WTC11 (cell line): ENCODE results near the gene DTNBP1. TPM values are rescaled to one million over a fixed set of nuclear protein-coding genes. Genes with fewer than 3 reads are reported as not detected.

Source experiments
- ATAC-seq: fragments of 200-7000 bp; cut with Tn5 transposase; 2 replicates; pipeline ENCODE4 v1.10.0; 2021; ENCODE audit warnings: mild to moderate bottlenecking, moderate library complexity
- CTCF ChIA-PET: fragments of 300-600 bp; sonication (Branson Sonifier 250); formaldehyde crosslinking; loops from one replicate; lab custom pipeline; 2021; ENCODE audit warnings: antibody characterized with exemption; lab: Charles Lee
- POLR2A ChIA-PET: fragments of 350-600 bp; sonication (Branson Sonifier 250); formaldehyde crosslinking; loops from one replicate; lab custom pipeline; 2021; ENCODE audit warnings: antibody characterized with exemption; lab: Charles Lee
- DNase-seq: peaks from one replicate; pipeline ENCODE4 v3.0.0; 2021; ENCODE audit warnings: low spot score
- H3K27ac Mint-ChIP-seq: 2 replicates; pipeline ENCODE4 v1.8.0; 2021; ENCODE audit warnings: mixed read lengths
- H3K27me3 Mint-ChIP-seq: 2 replicates; pipeline ENCODE4 v1.8.0; 2021; ENCODE audit warnings: low read depth, mild to moderate bottlenecking, moderate library complexity, mixed read lengths
- H3K36me3 Mint-ChIP-seq: 2 replicates; pipeline ENCODE4 v1.8.0; 2021; ENCODE audit warnings: mixed read lengths
- H3K4me1 Mint-ChIP-seq: 2 replicates; pipeline ENCODE4 v1.8.0; 2022; ENCODE audit warnings: mixed read lengths
- H3K4me3 Mint-ChIP-seq: 2 replicates; pipeline ENCODE4 v1.8.0; 2021; ENCODE audit warnings: mild to moderate bottlenecking, moderate library complexity, mixed read lengths
- H3K9me3 Mint-ChIP-seq: 2 replicates; pipeline ENCODE4 v1.8.0; 2021; ENCODE audit warnings: mixed read lengths
- ATF1 ChIP-seq: sonication (generic); formaldehyde crosslinking; IDR thresholded peaks from 2 replicates; pipeline ENCODE4 v1.8.1; 2023; ENCODE audit warnings: mild to moderate bottlenecking, moderate library complexity, missing genetic modification reagents
- ELF4 ChIP-seq: sonication (generic); formaldehyde crosslinking; IDR thresholded peaks from 2 replicates; pipeline ENCODE4 v1.8.1; 2022; ENCODE audit warnings: low read depth, mild to moderate bottlenecking, moderate library complexity, missing genetic modification reagents
- FOXJ3 ChIP-seq: sonication (generic); formaldehyde crosslinking; IDR thresholded peaks from 2 replicates; pipeline ENCODE4 v1.9.0; 2021; ENCODE audit warnings: missing genetic modification reagents, mild to moderate bottlenecking, borderline replicate concordance
- KAT7 ChIP-seq: sonication (generic); formaldehyde crosslinking; IDR thresholded peaks from 2 replicates; pipeline ENCODE4 v1.8.1; 2023; ENCODE audit warnings: missing genetic modification reagents, mild to moderate bottlenecking, borderline replicate concordance
- MYBL2 ChIP-seq: sonication (generic); formaldehyde crosslinking; IDR thresholded peaks from 2 replicates; pipeline ENCODE4 v1.8.1; 2023; ENCODE audit warnings: mild to moderate bottlenecking, moderate library complexity, missing genetic modification reagents
- PRRX2 ChIP-seq: fragments of 250-450 bp; sonication (Bioruptor Pico); IDR thresholded peaks from 2 replicates; pipeline ENCODE4 v1.8.0; 2021; ENCODE audit warnings: mild to moderate bottlenecking
- SMAD3 ChIP-seq: sonication (generic); formaldehyde crosslinking; IDR thresholded peaks from 2 replicates; pipeline ENCODE4 v1.8.0; 2022; ENCODE audit warnings: missing genetic modification reagents, mild to moderate bottlenecking, borderline replicate concordance
- ZNF219 ChIP-seq: sonication (generic); formaldehyde crosslinking; IDR thresholded peaks from 2 replicates; pipeline ENCODE4 v1.8.0; 2023; ENCODE audit warnings: missing genetic modification reagents, mild to moderate bottlenecking, borderline replicate concordance
- ZNF232 ChIP-seq: sonication (generic); formaldehyde crosslinking; IDR thresholded peaks from 2 replicates; pipeline ENCODE4 v1.8.0; 2022; ENCODE audit warnings: mild to moderate bottlenecking, missing genetic modification reagents
- ZNF263 ChIP-seq: sonication (generic); formaldehyde crosslinking; IDR thresholded peaks from 2 replicates; pipeline ENCODE4 v1.8.1; 2022; ENCODE audit warnings: low read depth, mild to moderate bottlenecking, moderate library complexity, missing genetic modification reagents
- ZNF396 ChIP-seq: fragments of 250-450 bp; sonication (Bioruptor Pico); IDR thresholded peaks from 2 replicates; pipeline ENCODE4 v1.8.0; 2021; ENCODE audit warnings: mild to moderate bottlenecking, moderate library complexity, borderline replicate concordance
- total RNA-seq: library from RNA; stranded (reverse); gene quantifications from 3 replicates; pipeline ENCODE4 v1.2.3, GENCODE V29; 2021
- TF ChIP-seq, protein P1 (sequence below): fragments of 200-600 bp; IDR thresholded peaks from 2 replicates; pipeline ENCODE4 v1.8.0; 2022; ENCODE audit warnings: antibody characterized with exemption
- TF ChIP-seq, protein P2 (sequence below): fragments of 250-450 bp; sonication (Bioruptor Pico); IDR thresholded peaks from 2 replicates; pipeline ENCODE4 v2.1.2; 2022; ENCODE audit warnings: mild to moderate bottlenecking, moderate library complexity
- TF ChIP-seq, protein P3 (sequence below): sonication (generic); formaldehyde crosslinking; IDR thresholded peaks from 2 replicates; pipeline ENCODE4 v1.8.0; 2022; ENCODE audit warnings: mild to moderate bottlenecking, missing genetic modification reagents
- TF ChIP-seq, protein P4 (sequence below): sonication (generic); formaldehyde crosslinking; IDR thresholded peaks from 2 replicates; pipeline ENCODE4 v1.8.0; 2023; ENCODE audit warnings: missing genetic modification reagents
- TF ChIP-seq, protein P5 (sequence below): sonication (generic); formaldehyde crosslinking; IDR thresholded peaks from 2 replicates; pipeline ENCODE4 v1.8.1; 2022; ENCODE audit warnings: mild to moderate bottlenecking, missing genetic modification reagents, moderate library complexity, borderline replicate concordance

The DTNBP1 gene
- total RNA-seq, 1 experiment from 2014 or later: 15.1 TPM

DNA sequence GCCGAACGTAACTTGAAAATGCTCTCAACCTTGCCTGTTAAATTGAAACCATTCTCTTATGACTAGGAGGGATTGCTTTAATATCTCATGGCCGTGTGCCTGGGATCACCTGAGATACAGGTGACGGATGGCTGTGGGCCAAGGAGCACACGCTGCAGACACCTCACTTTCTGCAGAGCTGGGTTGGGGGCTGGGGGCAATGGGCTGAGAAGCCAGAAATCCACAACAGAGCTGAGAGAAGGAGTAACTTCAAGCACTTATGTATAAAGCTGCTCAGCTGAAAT is 170.9 kb downstream of the DTNBP1 start:
- ATAC-seq: no peak

DNA sequence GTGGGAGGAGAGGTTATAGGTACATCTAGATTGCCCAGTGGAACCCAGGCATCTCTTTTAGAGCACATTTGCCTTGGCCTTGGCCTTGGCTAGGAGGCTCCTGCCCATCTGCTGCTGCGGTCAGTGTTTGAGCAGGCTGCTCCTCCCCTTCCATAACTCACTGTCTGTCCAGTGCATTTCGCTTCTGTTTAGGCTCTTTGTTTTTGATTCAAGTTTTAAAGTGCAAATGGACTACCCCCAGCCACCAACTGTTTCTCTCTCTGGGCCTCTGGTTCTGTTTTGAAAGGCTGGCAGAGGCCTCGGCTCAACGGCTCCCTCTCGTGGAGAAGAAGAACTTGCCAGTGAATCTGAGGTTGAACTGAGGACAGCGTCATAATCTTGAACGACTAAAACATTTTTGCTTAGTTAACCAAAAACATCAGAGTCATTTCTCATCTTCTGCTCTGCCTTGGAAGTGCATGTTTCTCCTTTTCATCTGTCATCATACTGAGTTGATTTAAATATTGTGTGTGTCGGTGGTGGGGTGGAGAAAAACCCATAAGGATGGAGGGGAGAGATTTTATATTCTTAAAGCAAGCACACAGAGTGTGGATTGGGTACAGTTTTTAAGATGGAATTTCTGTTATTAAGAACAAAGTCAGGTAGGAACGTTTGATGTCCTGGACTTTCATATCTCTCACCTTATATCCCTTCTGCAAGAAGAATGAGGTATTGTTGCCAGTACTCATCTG is 171.4 kb downstream of the DTNBP1 start:
- Mint-ChIP-seq H3K4me1 (peaks cover 80% of the 10 kb centered on the region), H3K27ac (peak overlapping the region; percentile 16; the same call in 1 of the 2 replicates), H3K36me3 (peaks cover 52% of the 10 kb centered on the region), H3K27me3 (no peaks in the 10 kb centered on the region), H3K9me3 (no peaks in the 10 kb centered on the region), H3K4me3 (peak overlapping the region; percentile 44)
- ChIA-PET CTCF (no interaction called here), POLR2A (no interaction called here)
- DNase-seq: peak; percentile 69
- TF ChIP-seq, protein P1, sequence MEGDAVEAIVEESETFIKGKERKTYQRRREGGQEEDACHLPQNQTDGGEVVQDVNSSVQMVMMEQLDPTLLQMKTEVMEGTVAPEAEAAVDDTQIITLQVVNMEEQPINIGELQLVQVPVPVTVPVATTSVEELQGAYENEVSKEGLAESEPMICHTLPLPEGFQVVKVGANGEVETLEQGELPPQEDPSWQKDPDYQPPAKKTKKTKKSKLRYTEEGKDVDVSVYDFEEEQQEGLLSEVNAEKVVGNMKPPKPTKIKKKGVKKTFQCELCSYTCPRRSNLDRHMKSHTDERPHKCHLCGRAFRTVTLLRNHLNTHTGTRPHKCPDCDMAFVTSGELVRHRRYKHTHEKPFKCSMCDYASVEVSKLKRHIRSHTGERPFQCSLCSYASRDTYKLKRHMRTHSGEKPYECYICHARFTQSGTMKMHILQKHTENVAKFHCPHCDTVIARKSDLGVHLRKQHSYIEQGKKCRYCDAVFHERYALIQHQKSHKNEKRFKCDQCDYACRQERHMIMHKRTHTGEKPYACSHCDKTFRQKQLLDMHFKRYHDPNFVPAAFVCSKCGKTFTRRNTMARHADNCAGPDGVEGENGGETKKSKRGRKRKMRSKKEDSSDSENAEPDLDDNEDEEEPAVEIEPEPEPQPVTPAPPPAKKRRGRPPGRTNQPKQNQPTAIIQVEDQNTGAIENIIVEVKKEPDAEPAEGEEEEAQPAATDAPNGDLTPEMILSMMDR: peak; percentile 74
- TF ChIP-seq PRRX2 (CRISPR knock-in tag): 0 out of 2 replicates have a peak, but pooled peaks have one; percentile 19
- TF ChIP-seq, protein P2, sequence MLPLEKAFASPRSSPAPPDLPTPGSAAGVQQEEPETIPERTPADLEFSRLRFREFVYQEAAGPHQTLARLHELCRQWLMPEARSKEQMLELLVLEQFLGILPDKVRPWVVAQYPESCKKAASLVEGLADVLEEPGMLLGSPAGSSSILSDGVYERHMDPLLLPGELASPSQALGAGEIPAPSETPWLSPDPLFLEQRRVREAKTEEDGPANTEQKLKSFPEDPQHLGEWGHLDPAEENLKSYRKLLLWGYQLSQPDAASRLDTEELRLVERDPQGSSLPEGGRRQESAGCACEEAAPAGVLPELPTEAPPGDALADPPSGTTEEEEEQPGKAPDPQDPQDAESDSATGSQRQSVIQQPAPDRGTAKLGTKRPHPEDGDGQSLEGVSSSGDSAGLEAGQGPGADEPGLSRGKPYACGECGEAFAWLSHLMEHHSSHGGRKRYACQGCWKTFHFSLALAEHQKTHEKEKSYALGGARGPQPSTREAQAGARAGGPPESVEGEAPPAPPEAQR (CRISPR knock-in tag): no peak
- ATAC-seq: peak; percentile 19; the same call in 1 of the 2 replicates

More for the DNA sequence above, 170.9 kb downstream of the DTNBP1 start:
- peaks cover 76% of the 10 kb centered on the region for H3K4me1 Mint-ChIP-seq
- peaks cover 50% of the 10 kb centered on the region for H3K36me3 Mint-ChIP-seq
- CTCF ChIA-PET: no interaction called here
- no peaks in the 10 kb centered on the region for H3K27me3 Mint-ChIP-seq
- peak overlapping the region; percentile 44 for H3K4me3 Mint-ChIP-seq
- H3K9me3 Mint-ChIP-seq: no peaks in the 10 kb centered on the region
- no peak for DNase-seq
- peak overlapping the region; percentile 47; the same call in 1 of the 2 replicates for H3K27ac Mint-ChIP-seq
- TF ChIP-seq KAT7: no peak
- TF ChIP-seq ZNF396 (CRISPR knock-in tag): no peak
- TF ChIP-seq SMAD3 (CRISPR knock-in tag): no peak
- no peak for TF ChIP-seq ZNF219
- TF ChIP-seq ZNF263 (CRISPR knock-in tag): no peak
- TF ChIP-seq, protein P3, sequence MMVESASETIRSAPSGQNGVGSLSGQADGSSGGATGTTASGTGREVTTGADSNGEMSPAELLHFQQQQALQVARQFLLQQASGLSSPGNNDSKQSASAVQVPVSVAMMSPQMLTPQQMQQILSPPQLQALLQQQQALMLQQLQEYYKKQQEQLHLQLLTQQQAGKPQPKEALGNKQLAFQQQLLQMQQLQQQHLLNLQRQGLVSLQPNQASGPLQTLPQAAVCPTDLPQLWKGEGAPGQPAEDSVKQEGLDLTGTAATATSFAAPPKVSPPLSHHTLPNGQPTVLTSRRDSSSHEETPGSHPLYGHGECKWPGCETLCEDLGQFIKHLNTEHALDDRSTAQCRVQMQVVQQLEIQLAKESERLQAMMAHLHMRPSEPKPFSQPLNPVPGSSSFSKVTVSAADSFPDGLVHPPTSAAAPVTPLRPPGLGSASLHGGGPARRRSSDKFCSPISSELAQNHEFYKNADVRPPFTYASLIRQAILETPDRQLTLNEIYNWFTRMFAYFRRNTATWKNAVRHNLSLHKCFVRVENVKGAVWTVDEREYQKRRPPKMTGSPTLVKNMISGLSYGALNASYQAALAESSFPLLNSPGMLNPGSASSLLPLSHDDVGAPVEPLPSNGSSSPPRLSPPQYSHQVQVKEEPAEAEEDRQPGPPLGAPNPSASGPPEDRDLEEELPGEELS (CRISPR knock-in tag): no peak
- no peak for TF ChIP-seq FOXJ3 (CRISPR knock-in tag)
- TF ChIP-seq ATF1 (CRISPR knock-in tag): no peak
- TF ChIP-seq, protein P4, sequence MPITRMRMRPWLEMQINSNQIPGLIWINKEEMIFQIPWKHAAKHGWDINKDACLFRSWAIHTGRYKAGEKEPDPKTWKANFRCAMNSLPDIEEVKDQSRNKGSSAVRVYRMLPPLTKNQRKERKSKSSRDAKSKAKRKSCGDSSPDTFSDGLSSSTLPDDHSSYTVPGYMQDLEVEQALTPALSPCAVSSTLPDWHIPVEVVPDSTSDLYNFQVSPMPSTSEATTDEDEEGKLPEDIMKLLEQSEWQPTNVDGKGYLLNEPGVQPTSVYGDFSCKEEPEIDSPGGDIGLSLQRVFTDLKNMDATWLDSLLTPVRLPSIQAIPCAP (CRISPR knock-in tag): no peak
- TF ChIP-seq ELF4: no peak
- TF ChIP-seq, protein P5, sequence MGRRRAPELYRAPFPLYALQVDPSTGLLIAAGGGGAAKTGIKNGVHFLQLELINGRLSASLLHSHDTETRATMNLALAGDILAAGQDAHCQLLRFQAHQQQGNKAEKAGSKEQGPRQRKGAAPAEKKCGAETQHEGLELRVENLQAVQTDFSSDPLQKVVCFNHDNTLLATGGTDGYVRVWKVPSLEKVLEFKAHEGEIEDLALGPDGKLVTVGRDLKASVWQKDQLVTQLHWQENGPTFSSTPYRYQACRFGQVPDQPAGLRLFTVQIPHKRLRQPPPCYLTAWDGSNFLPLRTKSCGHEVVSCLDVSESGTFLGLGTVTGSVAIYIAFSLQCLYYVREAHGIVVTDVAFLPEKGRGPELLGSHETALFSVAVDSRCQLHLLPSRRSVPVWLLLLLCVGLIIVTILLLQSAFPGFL (CRISPR knock-in tag): no peak
- no peak for TF ChIP-seq ZNF232 (CRISPR knock-in tag)
- no peak for TF ChIP-seq MYBL2 (CRISPR knock-in tag)
- TF ChIP-seq, all 79 proteins: peak for 0
- POLR2A ChIA-PET: no interaction called here
